ENCODE data around the gene UBXN11. TPM values are rescaled to one million over a fixed set of nuclear protein-coding genes. Genes with fewer than 3 reads are reported as not detected.

UBXN11 gene
- total and polyA plus RNA-seq, 2 donors from 2014 or later: 30.2 to 55.0 TPM

DNA sequence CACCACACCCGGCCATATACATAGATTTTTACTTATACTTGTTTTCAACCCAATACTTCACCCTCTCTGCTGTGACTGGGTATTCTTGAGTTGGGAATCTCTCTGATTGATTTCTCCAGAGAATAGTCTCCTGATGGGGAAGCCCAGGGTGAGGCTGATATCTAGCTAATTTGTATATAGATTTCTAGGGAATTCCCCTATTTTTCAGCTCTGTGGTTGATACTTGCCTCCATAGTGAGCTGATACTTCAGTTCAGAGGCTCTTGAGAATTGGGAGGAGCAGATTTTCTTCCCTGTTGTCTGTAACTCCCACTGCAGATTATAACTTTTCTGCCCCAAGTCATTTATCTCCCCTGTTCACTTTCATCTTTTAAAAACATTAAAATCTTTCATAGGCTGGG is 41.0 kb downstream of the UBXN11 start:
- Histone ChIP-seq H3K9ac (ENCODE audit: low read length in 3 of 3) (no peak overlapping the region), H3K4me1 (ENCODE audit: control insufficient read depth in 2 of 3, insufficient read depth in 2 of 3, low read depth in 1 of 3, low read length in 3 of 3) (no peaks in the 10 kb centered on the region), H3K4me3 (ENCODE audit: low read length in 3 of 3) (no peak overlapping the region), H3K36me3 (ENCODE audit: control insufficient read depth in 2 of 3, insufficient read depth in 3 of 3, low read length in 3 of 3) (peaks cover 0 to 16% (median 3%) of the 10 kb centered on the region in 3 donors), H3K27ac (ENCODE audit: low read depth in 2 of 2, low read length in 2 of 2) (no peak overlapping the region), H3K9me3 (ENCODE audit: control insufficient read depth in 2 of 3, insufficient read depth in 1 of 3, low read length in 3 of 3) (no peaks in the 10 kb centered on the region), H3K27me3 (ENCODE audit: control insufficient read depth, insufficient read depth, low read length) (no peaks in the 10 kb centered on the region)
- intact Hi-C loops (cut with DNase I): no loop called here
- no peak for TF ChIP-seq CTCF (IDR thresholded peaks at IDR 0.05; ENCODE audit: borderline replicate concordance, extremely low read depth, insufficient read depth)
- no peak for FAIRE-seq
- no peak for DNase-seq

GRCh38 chr1:26263212-26263611 is 43.2 kb downstream of the UBXN11 start:
- Histone ChIP-seq H3K36me3 (ENCODE audit: control insufficient read depth in 2 of 3, insufficient read depth in 3 of 3, low read length in 3 of 3) (peaks cover 0 to 20% (median 7%) of the 10 kb centered on the region in 3 donors), H3K27me3 (ENCODE audit: control insufficient read depth, insufficient read depth, low read length) (no peaks in the 10 kb centered on the region)
- FAIRE-seq: no peak

GRCh38 chr1:26259578-26259977 is 46.9 kb downstream of the UBXN11 start:
- H3K9ac ChIP-seq (ENCODE audit: low read length in 3 of 3): no peak overlapping the region
- intact Hi-C loops (cut with DNase I): no loop called here
- no peaks in the 10 kb centered on the region for H3K4me1 ChIP-seq (ENCODE audit: control insufficient read depth in 2 of 3, insufficient read depth in 2 of 3, low read depth in 1 of 3, low read length in 3 of 3)
- H3K36me3 ChIP-seq (ENCODE audit: control insufficient read depth in 2 of 3, insufficient read depth in 3 of 3, low read length in 3 of 3): peaks cover 0 to 31% (median 13%) of the 10 kb centered on the region in 3 donors
- H3K4me3 ChIP-seq (ENCODE audit: low read length in 3 of 3): no peak overlapping the region
- no peaks in the 10 kb centered on the region for H3K27me3 ChIP-seq (ENCODE audit: control insufficient read depth, insufficient read depth, low read length)
- no peak overlapping the region for H3K27ac ChIP-seq (ENCODE audit: low read depth in 2 of 2, low read length in 2 of 2)
- FAIRE-seq (no peak), DNase-seq (no peak)
- no peak for TF ChIP-seq CTCF (IDR thresholded peaks at IDR 0.05; ENCODE audit: borderline replicate concordance, extremely low read depth, insufficient read depth)
- H3K9me3 ChIP-seq (ENCODE audit: control insufficient read depth in 2 of 3, insufficient read depth in 1 of 3, low read length in 3 of 3): no peaks in the 10 kb centered on the region

More at GRCh38 chr1:26263212-26263611, 43.2 kb downstream of the UBXN11 start:
- Histone ChIP-seq H3K4me1 (ENCODE audit: control insufficient read depth in 2 of 3, insufficient read depth in 2 of 3, low read depth in 1 of 3, low read length in 3 of 3) (no peaks in the 10 kb centered on the region), H3K27ac (ENCODE audit: low read depth in 2 of 2, low read length in 2 of 2) (no peak overlapping the region), H3K4me3 (ENCODE audit: low read length in 3 of 3) (no peak overlapping the region), H3K9me3 (ENCODE audit: control insufficient read depth in 2 of 3, insufficient read depth in 1 of 3, low read length in 3 of 3) (no peaks in the 10 kb centered on the region), H3K9ac (ENCODE audit: low read length in 3 of 3) (no peak overlapping the region)
- intact Hi-C loops (cut with DNase I): no loop called here
- no peak for DNase-seq
- no peak for TF ChIP-seq CTCF (IDR thresholded peaks at IDR 0.05; ENCODE audit: borderline replicate concordance, extremely low read depth, insufficient read depth)

GRCh38 chr1:26259005-26259404 is 47.4 kb downstream of the UBXN11 start:
- TF ChIP-seq CTCF (IDR thresholded peaks at IDR 0.05; ENCODE audit: borderline replicate concordance, extremely low read depth, insufficient read depth): no peak
- Histone ChIP-seq H3K9me3 (ENCODE audit: control insufficient read depth in 2 of 3, insufficient read depth in 1 of 3, low read length in 3 of 3) (no peaks in the 10 kb centered on the region), H3K36me3 (ENCODE audit: control insufficient read depth in 2 of 3, insufficient read depth in 3 of 3, low read length in 3 of 3) (peaks cover 0 to 31% (median 13%) of the 10 kb centered on the region in 3 donors), H3K4me3 (ENCODE audit: low read length in 3 of 3) (no peak overlapping the region), H3K27me3 (ENCODE audit: control insufficient read depth, insufficient read depth, low read length) (no peaks in the 10 kb centered on the region), H3K27ac (ENCODE audit: low read depth in 2 of 2, low read length in 2 of 2) (no peak overlapping the region), H3K4me1 (ENCODE audit: control insufficient read depth in 2 of 3, insufficient read depth in 2 of 3, low read depth in 1 of 3, low read length in 3 of 3) (no peaks in the 10 kb centered on the region), H3K9ac (ENCODE audit: low read length in 3 of 3) (no peak overlapping the region)
- intact Hi-C loops (cut with DNase I): no loop called here
- FAIRE-seq (no peak), DNase-seq (no peak)
